SIG-M5 treated with dmso at 0.1 percent for 504 hours (cell line): ENCODE data around the gene ZNF581.
A peak's percentile ranks its signal among the peaks of the same experiment; 100 is the strongest.

ENCODE experiments used
- DNase-seq: peaks from one replicate; lab custom pipeline; 2025; ENCODE audit not compliant: unreplicated experiment; lab: John Stamatoyannopoulos, UW

Gene ZNF581

DNA sequence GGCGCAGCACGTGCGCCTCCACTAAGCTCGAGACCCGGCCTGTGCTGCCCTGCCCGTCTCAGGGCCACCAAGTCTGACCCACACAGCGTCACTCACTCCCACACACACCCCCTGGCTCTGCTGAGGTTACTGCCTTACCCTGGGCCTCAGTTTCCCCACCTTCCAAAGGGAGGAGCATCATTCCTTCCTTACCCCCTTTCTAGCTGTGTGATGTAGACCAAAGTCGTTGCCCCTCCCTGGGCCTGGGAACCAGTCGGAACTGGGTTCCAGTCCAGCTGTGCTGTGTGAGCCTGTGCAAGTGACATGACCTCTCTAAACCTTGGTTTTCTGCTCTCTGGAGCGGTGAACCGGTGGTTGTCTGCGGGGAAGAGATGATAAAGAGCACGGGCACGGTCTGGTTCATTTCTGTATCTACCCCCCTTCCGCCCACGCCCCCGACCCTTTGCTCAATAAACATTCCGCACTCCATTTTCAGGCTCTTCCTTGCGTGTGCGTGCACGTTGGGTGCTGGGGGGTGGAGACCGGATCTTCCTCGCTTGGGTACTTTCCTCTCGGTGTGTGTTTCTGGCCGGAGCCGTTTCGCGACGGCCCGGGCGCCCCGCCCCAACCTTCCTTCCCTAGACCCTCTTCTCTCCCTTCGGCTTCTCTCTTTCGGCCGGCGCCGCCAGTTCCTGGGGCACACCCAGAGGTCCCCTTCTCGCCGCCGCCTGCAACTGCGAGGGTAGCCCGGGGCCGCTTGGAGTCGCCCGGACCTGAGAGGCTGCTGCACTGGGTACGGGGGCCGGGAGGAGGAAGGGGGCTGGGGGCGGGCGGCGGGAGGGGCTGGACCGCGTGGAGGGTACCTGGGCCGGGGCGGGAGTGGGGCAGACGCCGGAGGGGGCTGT is at the start of gene ZNF581:
Gene ZNF581, plus strand, starts transcription at position 647 of the 884 bp plus-strand sequence. CDS start 923 bp downstream, outside the sequence.
- peak; percentile 80 for DNase-seq

GRCh38 chr19:55594996-55595545 is 48.4 kb upstream of the ZNF581 start:
- no peak for DNase-seq

- no peak for DNase-seq
These were observed 47.1 kb upstream of the ZNF581 start for GRCh38 chr19:55596304-55596703.

GRCh38 chr19:55597501-55597921 is 45.9 kb upstream of the ZNF581 start:
- no peak for DNase-seq

DNA sequence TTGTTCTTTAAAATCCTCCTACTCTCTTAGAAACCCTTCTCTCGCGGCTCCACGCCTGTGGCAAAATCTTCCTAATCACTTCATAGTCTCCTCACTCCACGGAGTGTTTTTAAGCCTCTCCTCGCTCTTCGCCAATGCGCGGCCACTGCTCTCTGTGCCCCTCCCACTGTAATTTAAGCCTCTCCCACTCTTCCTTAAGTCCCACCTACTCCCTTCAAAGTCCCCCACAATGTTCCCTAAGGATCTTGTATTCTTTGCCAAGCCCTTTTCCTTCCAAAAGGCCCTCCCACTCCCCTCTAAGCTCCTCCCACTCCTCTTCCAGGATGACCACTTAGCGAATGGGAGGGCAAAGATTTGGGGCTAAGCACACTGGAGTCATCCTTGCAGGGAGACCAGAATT is 45.4 kb upstream of the ZNF581 start:
- DNase-seq, result no peak

- DNase-seq, result peak; percentile 95
These were observed 44.6 kb upstream of the ZNF581 start for GRCh38 chr19:55598719-55599467.

DNA sequence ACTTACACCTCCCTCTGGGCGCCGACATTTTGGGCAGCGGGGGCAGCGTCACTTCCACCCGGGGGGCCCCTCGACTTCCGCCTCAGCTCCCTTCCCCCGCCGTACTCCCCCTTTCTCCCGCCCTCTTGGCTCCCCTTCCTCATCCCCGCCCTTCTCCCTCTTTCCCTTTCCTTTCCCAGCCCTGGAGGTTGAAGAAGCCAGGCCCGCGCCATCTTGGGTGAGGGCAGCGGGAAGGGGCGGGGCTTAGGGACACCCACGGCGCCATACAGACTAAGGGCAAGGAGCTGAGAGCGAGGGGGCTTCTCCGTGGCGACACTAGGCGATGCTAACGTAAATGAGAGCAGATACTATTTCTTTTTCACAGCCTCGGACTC is 44.0 kb upstream of the ZNF581 start, which contains the start of gene FIZ1:
Gene FIZ1, minus strand, starts transcription at position 50 of the 374 bp plus-strand sequence. CDS start 1,652 bp downstream, outside the sequence.
- DNase-seq, result peak; percentile 97

DNA sequence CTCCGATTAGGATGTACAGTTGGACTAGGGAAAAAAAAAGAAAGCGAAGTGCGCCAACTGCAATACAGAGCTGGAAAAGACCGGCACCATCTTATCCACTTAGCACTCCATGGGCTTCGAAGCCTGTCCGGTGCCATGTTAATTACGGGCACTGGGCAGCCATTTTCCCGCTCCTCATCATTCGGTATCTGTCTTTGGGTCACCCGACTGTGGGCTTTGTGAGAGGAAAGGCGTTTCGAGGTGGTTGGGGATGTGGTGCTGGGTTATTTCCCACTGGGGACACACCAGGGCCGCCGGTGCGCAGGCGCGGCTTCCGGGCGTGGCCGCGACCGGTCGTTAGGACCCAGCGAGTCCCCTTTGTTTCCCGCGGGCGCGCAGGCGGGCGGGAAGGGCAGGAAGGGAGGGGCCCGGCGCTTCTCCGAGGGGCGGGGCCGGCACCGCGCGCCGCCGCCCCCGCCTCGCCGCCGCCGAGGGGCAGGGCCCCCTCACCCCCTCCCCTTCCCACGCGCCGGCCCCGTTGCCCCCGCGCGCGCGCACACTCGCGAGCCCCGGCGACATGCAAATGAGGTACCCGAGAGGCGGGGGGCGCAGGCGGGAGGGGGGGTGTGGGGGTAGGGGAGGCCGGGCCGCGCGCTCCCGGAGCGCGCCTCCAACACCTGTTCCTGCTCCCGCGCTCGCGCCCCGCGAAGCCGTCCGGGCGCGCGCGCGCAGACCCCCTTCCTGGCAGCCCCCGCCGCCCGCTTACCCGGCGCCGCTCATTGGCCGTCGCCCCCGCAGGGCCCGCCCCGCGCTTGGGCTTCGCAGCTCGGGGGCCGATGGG is 43.4 kb upstream of the ZNF581 start, which contains the start of gene ZNF524:
Gene ZNF524, plus strand, starts transcription at position 447 of the 820 bp plus-strand sequence. CDS start 1,825 bp downstream, outside the sequence.
- peak; percentile 81 for DNase-seq

GRCh38 chr19:55600662-55601028 is 42.8 kb upstream of the ZNF581 start:
- DNase-seq, result no peak

GRCh38 chr19:55601084-55601483 is 42.4 kb upstream of the ZNF581 start:
- DNase-seq, result no peak

- DNase-seq, result no peak
These were observed 41.1 kb upstream of the ZNF581 start for GRCh38 chr19:55602104-55603001.

DNA sequence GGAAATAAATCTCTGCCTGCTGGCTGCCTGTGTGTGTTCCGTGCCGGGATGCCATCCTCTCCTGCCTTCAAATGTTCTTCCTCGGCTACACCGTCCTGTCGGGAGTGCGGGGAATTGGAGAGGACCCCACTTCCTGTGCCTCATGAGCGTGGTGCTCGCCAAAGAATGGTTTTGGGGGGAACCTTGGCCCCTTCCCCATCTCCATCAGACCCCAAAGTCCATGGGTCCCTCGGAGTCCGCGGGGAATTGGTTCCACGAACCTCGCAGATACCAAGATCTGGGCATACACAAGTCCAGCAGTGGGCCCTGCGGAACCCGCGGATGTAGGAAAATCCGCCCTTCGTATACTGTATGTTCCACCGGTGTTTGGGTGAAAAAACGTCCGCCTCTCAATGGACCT is 40.3 kb upstream of the ZNF581 start:
- no peak for DNase-seq

GRCh38 chr19:55603581-55604292 is 39.7 kb upstream of the ZNF581 start:
- no peak for DNase-seq

DNA sequence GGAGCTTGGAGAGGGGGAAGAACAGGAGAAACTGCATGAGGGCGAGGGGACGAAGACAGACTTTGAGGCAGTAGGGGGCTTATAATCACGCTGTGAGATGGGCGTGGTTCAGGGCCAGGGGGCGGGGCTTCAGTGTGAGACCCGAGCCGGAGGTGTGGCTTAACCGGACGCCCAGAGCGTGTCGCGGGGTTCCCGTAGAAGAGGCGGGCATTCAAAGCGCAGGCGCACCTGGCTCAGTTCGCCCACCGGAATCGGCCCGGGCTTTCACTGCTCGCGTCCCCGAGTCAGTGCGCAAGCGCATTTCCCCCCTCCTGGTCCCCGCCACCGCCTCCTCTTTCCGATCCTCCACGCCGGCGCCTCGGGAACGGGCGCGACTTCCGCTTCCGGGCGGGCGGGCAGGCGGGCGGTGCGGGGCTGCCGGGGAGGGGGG is 38.2 kb upstream of the ZNF581 start:
- peak; percentile 93 for DNase-seq

DNA sequence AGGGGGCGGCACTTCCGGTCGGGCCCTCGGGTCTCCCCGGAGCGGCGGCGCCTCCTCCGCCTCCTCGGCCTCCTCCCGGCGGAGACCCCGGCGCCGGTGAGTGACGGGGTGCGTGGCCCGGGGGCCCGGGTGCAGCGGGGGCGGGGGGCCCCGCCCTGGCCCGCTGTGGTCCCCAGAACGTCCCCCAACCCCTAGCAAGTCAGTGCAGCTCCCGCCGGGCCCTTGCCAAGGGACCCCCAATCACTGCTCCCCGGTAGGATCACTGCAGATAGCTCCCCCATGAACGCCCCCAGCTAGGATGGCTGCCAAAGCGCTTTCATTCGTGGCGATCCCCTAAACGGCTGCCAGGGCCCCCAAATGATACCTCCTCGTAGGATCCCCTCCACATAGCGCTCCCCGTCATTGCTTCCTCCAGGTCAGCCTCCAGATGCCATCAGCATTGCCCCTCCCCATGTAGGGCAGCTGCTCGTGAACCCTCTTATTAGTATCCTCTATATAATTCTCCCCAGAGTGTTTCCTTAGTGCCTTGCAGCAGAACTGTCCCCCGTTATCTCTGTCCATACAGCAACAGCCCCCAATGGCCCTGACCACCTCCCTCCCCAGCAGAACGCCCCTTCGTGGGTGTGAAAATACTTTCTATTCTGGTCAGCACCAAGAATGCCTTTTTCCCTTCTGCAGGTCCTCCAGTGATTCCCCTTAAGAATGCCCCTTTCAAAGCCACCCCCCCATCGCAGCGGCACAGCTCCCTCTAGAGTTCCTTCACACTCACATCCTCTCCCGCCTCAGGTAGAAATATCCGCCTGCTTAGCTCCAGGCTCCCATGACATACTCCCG is 37.6 kb upstream of the ZNF581 start, which contains the start of gene ZNF865:
Gene ZNF865, plus strand, starts transcription at position 11 of the 834 bp plus-strand sequence. CDS start 7,972 bp downstream, outside the sequence.
- peak; percentile 85 for DNase-seq

- no peak for DNase-seq
These were observed 37.0 kb upstream of the ZNF581 start for GRCh38 chr19:55606471-55606787.

GRCh38 chr19:55606817-55607216 is 36.6 kb upstream of the ZNF581 start:
- no peak for DNase-seq

DNA sequence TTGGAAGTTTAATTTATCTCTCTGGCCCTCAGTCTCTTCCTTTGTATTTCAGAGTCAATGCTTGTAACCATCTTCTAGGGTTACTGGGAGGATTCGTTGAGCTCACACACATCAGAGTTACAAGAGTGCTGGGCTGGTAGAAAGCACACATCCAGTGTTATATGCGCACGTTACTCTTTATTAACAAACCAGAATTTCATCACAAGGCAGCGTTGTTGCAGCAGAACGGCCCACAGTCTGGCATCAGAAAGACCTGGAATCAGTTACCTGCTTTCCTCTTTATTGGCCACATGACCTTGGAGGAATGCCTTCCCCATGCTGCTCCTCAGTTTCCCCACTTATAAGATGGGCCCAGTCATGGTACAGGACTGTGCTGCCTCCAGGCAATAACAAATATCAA is 34.1 kb upstream of the ZNF581 start:
- no peak for DNase-seq
